IPS-20b (cell line): Measurements from ENCODE around the gene BRI3BP.
"Not testable (repeated sequence)": the region's sequence is repeated elsewhere in the genome, so short reads cannot be mapped to it uniquely, and the experiment has no call there.

Source experiments
- H3K27ac ChIP-seq: one replicate; pipeline ENCODE4 v1.5.1; 2013; ENCODE audit warnings: low read length
- H3K27me3 ChIP-seq: 2 replicates; pipeline ENCODE4 v1.6.1; 2013; ENCODE audit warnings: mild to moderate bottlenecking, low read length, inconsistent platforms; ENCODE audit not compliant: insufficient read depth
- H3K36me3 ChIP-seq: 2 replicates; pipeline ENCODE4 v1.6.1; 2013; ENCODE audit warnings: low read depth, mild to moderate bottlenecking, inconsistent platforms, low read length, moderate library complexity; ENCODE audit not compliant: insufficient read depth
- H3K4me1 ChIP-seq: 2 replicates; pipeline ENCODE4 v1.6.1; 2013; ENCODE audit warnings: mild to moderate bottlenecking, control low read depth, inconsistent platforms, low read length, moderate library complexity; ENCODE audit not compliant: insufficient read depth
- H3K4me3 ChIP-seq: 2 replicates; pipeline ENCODE4 v1.5.1; 2013; ENCODE audit warnings: mild to moderate bottlenecking, low read length, inconsistent platforms
- H3K9ac ChIP-seq: 2 replicates; pipeline ENCODE4 v1.6.1; 2013; ENCODE audit warnings: low read depth, mild to moderate bottlenecking, inconsistent platforms, low read length, moderate library complexity
- H3K9me3 ChIP-seq: 2 replicates; pipeline ENCODE4 v1.6.1; 2013; ENCODE audit warnings: mild to moderate bottlenecking, low read depth, low read length, inconsistent platforms; ENCODE audit not compliant: insufficient read depth

The BRI3BP gene

GRCh38 chr12:124979568-124979967 lies 13.9 kb upstream of the BRI3BP start:
- Histone ChIP-seq H3K4me3 (no peak overlapping the region), H3K4me1 (no peaks in the 10 kb centered on the region), H3K9ac (no peak overlapping the region), H3K27me3 (no peaks in the 10 kb centered on the region), H3K36me3 (peaks cover 87% of the 10 kb centered on the region), H3K9me3 (no peaks in the 10 kb centered on the region), H3K27ac (no peak overlapping the region)

GRCh38 chr12:124980098-124980892 lies 13.2 kb upstream of the BRI3BP start:
- Histone ChIP-seq H3K4me1 (no peaks in the 10 kb centered on the region), H3K9me3 (no peaks in the 10 kb centered on the region), H3K27ac (no peak overlapping the region), H3K27me3 (no peaks in the 10 kb centered on the region), H3K36me3 (peaks cover 87% of the 10 kb centered on the region), H3K9ac (no peak overlapping the region), H3K4me3 (no peak overlapping the region)

- H3K27me3 ChIP-seq, H3K4me3 ChIP-seq, H3K9ac ChIP-seq, H3K4me1 ChIP-seq, H3K9me3 ChIP-seq, H3K27ac ChIP-seq: not testable (repeated sequence)
- H3K36me3 ChIP-seq, result peaks cover 40% of the 10 kb centered on the region
Observed at GRCh38 chr12:124986876-124987275, 6.6 kb upstream of the BRI3BP start.

GRCh38 chr12:124992874-124993625 lies 395 bp upstream of the BRI3BP start:
- Histone ChIP-seq H3K4me3 (peak overlapping the region; percentile 65), H3K36me3 (no peaks in the 10 kb centered on the region), H3K27me3 (peaks cover 11% of the 10 kb centered on the region), H3K4me1 (peaks cover 10% of the 10 kb centered on the region; the same call in 1 of the 2 replicates), H3K9ac (peak overlapping the region; percentile 70; the same call in 1 of the 2 replicates), H3K9me3 (no peaks in the 10 kb centered on the region), H3K27ac (no peak overlapping the region)

GRCh38 chr12:124994437-124994975 lies 1.1 kb downstream of the BRI3BP start:
- H3K4me1 ChIP-seq, result peaks cover 10% of the 10 kb centered on the region; the same call in 1 of the 2 replicates
- H3K36me3 ChIP-seq, result no peaks in the 10 kb centered on the region
- H3K4me3 ChIP-seq, result peak overlapping the region; percentile 91
- peaks cover 11% of the 10 kb centered on the region for H3K27me3 ChIP-seq
- peak overlapping the region; percentile 90 for H3K9ac ChIP-seq
- H3K27ac ChIP-seq, result no peak overlapping the region
- H3K9me3 ChIP-seq, result no peaks in the 10 kb centered on the region

GRCh38 chr12:124995200-124995961 lies 1.9 kb downstream of the BRI3BP start:
- Histone ChIP-seq H3K9ac (peak overlapping the region; percentile 90; the same call in 1 of the 2 replicates), H3K27me3 (peaks cover 11% of the 10 kb centered on the region), H3K36me3 (no peaks in the 10 kb centered on the region), H3K9me3 (no peaks in the 10 kb centered on the region), H3K27ac (no peak overlapping the region), H3K4me3 (peak overlapping the region; percentile 91), H3K4me1 (peaks cover 10% of the 10 kb centered on the region; the same call in 1 of the 2 replicates)

GRCh38 chr12:124998705-124999104 lies 5.3 kb downstream of the BRI3BP start:
- peaks cover 11% of the 10 kb centered on the region for H3K27me3 ChIP-seq
- H3K4me1 ChIP-seq, result 0 out of 2 replicates have a peak, but pooled peaks cover 8% of the 10 kb centered on the region
- no peaks in the 10 kb centered on the region for H3K36me3 ChIP-seq
- no peaks in the 10 kb centered on the region for H3K9me3 ChIP-seq
- H3K4me3 ChIP-seq, result no peak overlapping the region
- H3K9ac ChIP-seq, result no peak overlapping the region
- H3K27ac ChIP-seq, result no peak overlapping the region

GRCh38 chr12:125001636-125002035 lies 8.2 kb downstream of the BRI3BP start:
- H3K36me3 ChIP-seq, result no peaks in the 10 kb centered on the region
- H3K9ac ChIP-seq, result no peak overlapping the region
- H3K27ac ChIP-seq, result no peak overlapping the region
- H3K9me3 ChIP-seq, result no peaks in the 10 kb centered on the region
- no peaks in the 10 kb centered on the region for H3K27me3 ChIP-seq
- H3K4me1 ChIP-seq, result no peaks in the 10 kb centered on the region
- H3K4me3 ChIP-seq, result no peak overlapping the region

- no peak overlapping the region for H3K4me3 ChIP-seq
- no peak overlapping the region for H3K27ac ChIP-seq
- no peaks in the 10 kb centered on the region for H3K36me3 ChIP-seq
- H3K9ac ChIP-seq, result no peak overlapping the region
- no peaks in the 10 kb centered on the region for H3K27me3 ChIP-seq
- no peaks in the 10 kb centered on the region for H3K4me1 ChIP-seq
- no peaks in the 10 kb centered on the region for H3K9me3 ChIP-seq
Observed at GRCh38 chr12:125003021-125003420, 9.6 kb downstream of the BRI3BP start.

GRCh38 chr12:125004621-125005020 lies 11.2 kb downstream of the BRI3BP start:
- Histone ChIP-seq H3K4me1 (no peaks in the 10 kb centered on the region), H3K9me3 (no peaks in the 10 kb centered on the region), H3K36me3 (no peaks in the 10 kb centered on the region), H3K9ac (no peak overlapping the region), H3K27ac (no peak overlapping the region), H3K4me3 (no peak overlapping the region), H3K27me3 (no peaks in the 10 kb centered on the region)

GRCh38 chr12:125005652-125006051 lies 12.2 kb downstream of the BRI3BP start:
- no peaks in the 10 kb centered on the region for H3K4me1 ChIP-seq
- H3K9ac ChIP-seq, result no peak overlapping the region
- H3K27me3 ChIP-seq, result no peaks in the 10 kb centered on the region
- H3K9me3 ChIP-seq, result no peaks in the 10 kb centered on the region
- H3K4me3 ChIP-seq, result no peak overlapping the region
- no peaks in the 10 kb centered on the region for H3K36me3 ChIP-seq
- H3K27ac ChIP-seq, result no peak overlapping the region
